ENCODE measurements around the gene TEX48.

DNA sequence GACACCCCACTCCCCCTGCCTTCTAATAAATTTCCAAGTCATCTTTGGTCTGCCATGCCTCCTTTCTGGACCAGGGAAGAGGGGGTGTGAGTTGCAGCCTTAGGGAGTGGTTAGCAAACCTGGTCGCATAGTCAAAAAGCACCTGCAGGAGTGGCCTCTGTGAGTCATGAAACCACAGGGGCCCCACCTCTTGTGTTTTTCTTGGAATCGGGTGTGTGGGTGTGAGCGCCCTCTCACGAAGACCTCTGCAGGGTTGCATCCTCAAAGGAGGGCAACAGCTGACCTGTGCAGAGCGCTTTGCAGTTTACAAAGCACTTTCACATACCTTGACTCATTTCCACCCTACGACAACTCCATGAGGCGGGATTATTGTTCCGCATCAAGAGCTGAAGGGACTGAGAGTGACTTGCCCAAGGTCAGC is 36.8 kb upstream of the TEX48 start:
- TF ChIP-seq, protein P1, sequence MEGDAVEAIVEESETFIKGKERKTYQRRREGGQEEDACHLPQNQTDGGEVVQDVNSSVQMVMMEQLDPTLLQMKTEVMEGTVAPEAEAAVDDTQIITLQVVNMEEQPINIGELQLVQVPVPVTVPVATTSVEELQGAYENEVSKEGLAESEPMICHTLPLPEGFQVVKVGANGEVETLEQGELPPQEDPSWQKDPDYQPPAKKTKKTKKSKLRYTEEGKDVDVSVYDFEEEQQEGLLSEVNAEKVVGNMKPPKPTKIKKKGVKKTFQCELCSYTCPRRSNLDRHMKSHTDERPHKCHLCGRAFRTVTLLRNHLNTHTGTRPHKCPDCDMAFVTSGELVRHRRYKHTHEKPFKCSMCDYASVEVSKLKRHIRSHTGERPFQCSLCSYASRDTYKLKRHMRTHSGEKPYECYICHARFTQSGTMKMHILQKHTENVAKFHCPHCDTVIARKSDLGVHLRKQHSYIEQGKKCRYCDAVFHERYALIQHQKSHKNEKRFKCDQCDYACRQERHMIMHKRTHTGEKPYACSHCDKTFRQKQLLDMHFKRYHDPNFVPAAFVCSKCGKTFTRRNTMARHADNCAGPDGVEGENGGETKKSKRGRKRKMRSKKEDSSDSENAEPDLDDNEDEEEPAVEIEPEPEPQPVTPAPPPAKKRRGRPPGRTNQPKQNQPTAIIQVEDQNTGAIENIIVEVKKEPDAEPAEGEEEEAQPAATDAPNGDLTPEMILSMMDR (IDR thresholded peaks at IDR 0.05): no peak
- no peak for TF ChIP-seq ZFX (IDR thresholded peaks at IDR 0.05; ENCODE audit: borderline replicate concordance)
